Central memory CD4-positive, alpha-beta T cell (primary cell): ENCODE measurements around the gene ALX4.

Experiments used
- DNase-seq: peaks from one replicate; pipeline ENCODE4 v3.0.0; 2022

Gene ALX4

GRCh38 chr11:44335052-44335760 lies 25.3 kb upstream of the ALX4 start:
- no peak for DNase-seq

- no peak for DNase-seq
These were observed 24.5 kb upstream of the ALX4 start for GRCh38 chr11:44334356-44335004.

- DNase-seq: no peak
These were observed 23.6 kb upstream of the ALX4 start for GRCh38 chr11:44333271-44334218.

GRCh38 chr11:44332665-44333064 lies 22.7 kb upstream of the ALX4 start:
- no peak for DNase-seq

- DNase-seq: no peak
These were observed 19.7 kb upstream of the ALX4 start for GRCh38 chr11:44329472-44330230.

GRCh38 chr11:44328138-44328660 lies 18.3 kb upstream of the ALX4 start:
- DNase-seq: no peak

- DNase-seq: no peak
These were observed 17.8 kb upstream of the ALX4 start for GRCh38 chr11:44327730-44328129.

- DNase-seq: no peak
These were observed 16.9 kb upstream of the ALX4 start for GRCh38 chr11:44326615-44327475.

- DNase-seq: no peak
These were observed 15.8 kb upstream of the ALX4 start for GRCh38 chr11:44325698-44326097.

- no peak for DNase-seq
These were observed 15.0 kb upstream of the ALX4 start for GRCh38 chr11:44324749-44325525.

GRCh38 chr11:44324222-44324621 lies 14.3 kb upstream of the ALX4 start:
- no peak for DNase-seq

- DNase-seq: no peak
These were observed 12.3 kb upstream of the ALX4 start for GRCh38 chr11:44322243-44322642.

GRCh38 chr11:44321059-44321458 lies 11.1 kb upstream of the ALX4 start:
- DNase-seq: no peak

- no peak for DNase-seq
These were observed 10.5 kb upstream of the ALX4 start for GRCh38 chr11:44320289-44320973.

GRCh38 chr11:44319552-44320288 lies 9.8 kb upstream of the ALX4 start:
- no peak for DNase-seq

- no peak for DNase-seq
These were observed 9.2 kb upstream of the ALX4 start for GRCh38 chr11:44319170-44319551.

- no peak for DNase-seq
These were observed 8.4 kb upstream of the ALX4 start for GRCh38 chr11:44318369-44318768.

GRCh38 chr11:44316659-44317240 lies 6.8 kb upstream of the ALX4 start:
- DNase-seq: no peak
